Activated gamma-delta T cell (primary cell): ENCODE data around the gene CNNM3.

Experiments used
- DNase-seq: peaks from one replicate; lab custom pipeline; 2025; lab: John Stamatoyannopoulos, UW

CNNM3 gene

GRCh38 chr2:96878171-96878570 lies 62.1 kb downstream of the CNNM3 start:
- DNase-seq, result no peak

- no peak for DNase-seq
Observed at GRCh38 chr2:96878796-96879544, 62.9 kb downstream of the CNNM3 start.

- DNase-seq, result no peak
Observed at GRCh38 chr2:96879545-96880040, 63.5 kb downstream of the CNNM3 start.

- DNase-seq, result no peak
Observed at GRCh38 chr2:96880891-96881273, 64.8 kb downstream of the CNNM3 start.

- DNase-seq, result no peak
Observed at GRCh38 chr2:96881349-96882195, 65.5 kb downstream of the CNNM3 start.

GRCh38 chr2:96882230-96882629 lies 66.2 kb downstream of the CNNM3 start:
- no peak for DNase-seq

GRCh38 chr2:96882906-96883305 lies 66.8 kb downstream of the CNNM3 start:
- DNase-seq, result no peak

- no peak for DNase-seq
Observed at GRCh38 chr2:96883306-96883705, 67.2 kb downstream of the CNNM3 start.
